H1 (cell line): ENCODE measurements around the gene SLC12A5.

ENCODE experiments used
- CREB1 ChIP-seq: IDR thresholded peaks from 2 replicates; pipeline ENCODE4 v1.6.1; 2012; ENCODE audit warnings: inconsistent platforms
- EZH2 ChIP-seq: fragments of 200-600 bp; sonication (generic); IDR thresholded peaks from 2 replicates; pipeline ENCODE4 v1.7.1; 2012; ENCODE audit warnings: low read depth, mild to moderate bottlenecking, moderate library complexity, low read length, inconsistent platforms; ENCODE audit not compliant: severe bottlenecking
- GABPA ChIP-seq: IDR thresholded peaks from 2 replicates; pipeline ENCODE4 v1.6.1; 2011; ENCODE audit warnings: mild to moderate bottlenecking, low read length, moderate library complexity, borderline replicate concordance; ENCODE audit not compliant: insufficient read depth
- MAFK ChIP-seq: IDR thresholded peaks from 2 replicates; pipeline ENCODE4 v1.6.1; 2012; ENCODE audit warnings: low read depth, mild to moderate bottlenecking, improper control_type of control experiment, low read length
- POLR2A ChIP-seq, 2 experiments: IDR thresholded peaks; 1 replicate in 1 of 2; 2 replicates in 1 of 2; pipeline ENCODE4 v1.6.1; 2011; ENCODE audit warnings: low read depth in 2 of 2, low read length in 2 of 2, mild to moderate bottlenecking in 2 of 2; ENCODE audit errors: control extremely low read depth in 1 of 2
- TAF7 ChIP-seq: optimal IDR thresholded peaks from 2 replicates; pipeline ENCODE3; 2011; ENCODE audit warnings: low read depth, mild to moderate bottlenecking, inconsistent platforms, low read length, moderate library complexity, borderline replicate concordance
- YY1 ChIP-seq: IDR thresholded peaks from 2 replicates; pipeline ENCODE4 v1.6.1; 2011; ENCODE audit warnings: low read depth, mild to moderate bottlenecking, low read length
- TF ChIP-seq, protein P1 (sequence below), 3 experiments: IDR thresholded peaks; 1 replicate in 2 of 3; 2 replicates in 1 of 3; pipeline versions ENCODE4 v1.5.1 to v1.6.1; 2011; ENCODE audit warnings: low read length in 3 of 3, mild to moderate bottlenecking in 3 of 3, inconsistent platforms in 2 of 3, low read depth in 1 of 3, moderate library complexity in 1 of 3; ENCODE audit not compliant: insufficient read depth in 1 of 3; ENCODE audit errors: control extremely low read depth in 1 of 3

DNA sequence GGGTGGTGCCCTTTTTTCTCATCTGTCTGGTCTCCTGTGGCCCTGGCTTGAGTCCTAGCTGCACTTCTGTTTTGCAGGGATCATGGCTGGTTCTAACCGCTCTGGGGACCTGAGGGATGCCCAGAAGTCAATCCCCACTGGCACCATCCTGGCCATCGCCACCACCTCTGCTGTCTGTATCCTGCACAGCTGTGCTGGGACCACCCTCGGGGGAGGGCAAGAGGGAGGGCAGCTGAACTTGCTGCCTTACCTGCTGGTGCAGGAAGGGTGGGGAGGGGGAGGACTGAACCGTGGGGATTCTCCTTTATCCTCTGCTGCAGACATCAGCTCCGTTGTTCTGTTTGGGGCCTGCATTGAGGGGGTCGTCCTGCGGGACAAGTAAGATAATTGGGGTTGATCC is 14.5 kb downstream of the SLC12A5 start:
- TF ChIP-seq CREB1 (no peak), POLR2A (IDR thresholded peaks at IDR 0.05; ENCODE audit: control extremely low read depth in 1 of 2, low read depth in 2 of 2, low read length in 2 of 2) (no peak), YY1 (no peak), TAF7 (no peak), GABPA (no peak), MAFK (no peak), EZH2 (no peak)
- TF ChIP-seq, protein P1, sequence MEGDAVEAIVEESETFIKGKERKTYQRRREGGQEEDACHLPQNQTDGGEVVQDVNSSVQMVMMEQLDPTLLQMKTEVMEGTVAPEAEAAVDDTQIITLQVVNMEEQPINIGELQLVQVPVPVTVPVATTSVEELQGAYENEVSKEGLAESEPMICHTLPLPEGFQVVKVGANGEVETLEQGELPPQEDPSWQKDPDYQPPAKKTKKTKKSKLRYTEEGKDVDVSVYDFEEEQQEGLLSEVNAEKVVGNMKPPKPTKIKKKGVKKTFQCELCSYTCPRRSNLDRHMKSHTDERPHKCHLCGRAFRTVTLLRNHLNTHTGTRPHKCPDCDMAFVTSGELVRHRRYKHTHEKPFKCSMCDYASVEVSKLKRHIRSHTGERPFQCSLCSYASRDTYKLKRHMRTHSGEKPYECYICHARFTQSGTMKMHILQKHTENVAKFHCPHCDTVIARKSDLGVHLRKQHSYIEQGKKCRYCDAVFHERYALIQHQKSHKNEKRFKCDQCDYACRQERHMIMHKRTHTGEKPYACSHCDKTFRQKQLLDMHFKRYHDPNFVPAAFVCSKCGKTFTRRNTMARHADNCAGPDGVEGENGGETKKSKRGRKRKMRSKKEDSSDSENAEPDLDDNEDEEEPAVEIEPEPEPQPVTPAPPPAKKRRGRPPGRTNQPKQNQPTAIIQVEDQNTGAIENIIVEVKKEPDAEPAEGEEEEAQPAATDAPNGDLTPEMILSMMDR (IDR thresholded peaks at IDR 0.05; ENCODE audit: control extremely low read depth in 1 of 3, insufficient read depth in 1 of 3, low read depth in 1 of 3, low read length in 3 of 3): no peak
